ENCODE measurements around the gene FAM32A.

- TF ChIP-seq POLR2AphosphoS5 (IDR thresholded peaks at IDR 0.05): no peak
- TF ChIP-seq CTCF (IDR thresholded peaks at IDR 0.05): no peak
- TF ChIP-seq EP300 (IDR thresholded peaks at IDR 0.05): no peak
- no peak for TF ChIP-seq POLR2A (IDR thresholded peaks at IDR 0.05)
These were observed 21.4 kb downstream of the FAM32A start for GRCh38 chr19:16206637-16207036.
